T-helper 1 cell treated with Interleukin-12 subunit alpha and Interleukin-12 subunit beta and Interleukin-4 antibody, amounts not matched to agents 30 μg/mL and 1 μg/mL, for 36 hours (primary cell): Measurements from ENCODE around the gene MCM3AP.

ENCODE experiments used
- H3K27ac Mint-ChIP-seq: one replicate; pipeline ENCODE4 v1.8.0; 2021; ENCODE audit warnings: mild to moderate bottlenecking, mixed read lengths
- H3K27me3 Mint-ChIP-seq: one replicate; pipeline ENCODE4 v1.8.0; 2021; ENCODE audit warnings: low read depth, mixed read lengths
- H3K36me3 Mint-ChIP-seq: one replicate; pipeline ENCODE4 v1.8.0; 2021; ENCODE audit warnings: low read depth, mixed read lengths
- H3K4me1 Mint-ChIP-seq: one replicate; pipeline ENCODE4 v1.8.0; 2021; ENCODE audit warnings: low read depth, mixed read lengths
- H3K4me3 Mint-ChIP-seq: one replicate; pipeline ENCODE4 v1.8.0; 2021; ENCODE audit warnings: mild to moderate bottlenecking, moderate library complexity, mixed read lengths
- H3K9me3 Mint-ChIP-seq: one replicate; pipeline ENCODE4 v1.8.0; 2021; ENCODE audit warnings: mixed read lengths

MCM3AP gene

GRCh38 chr21:46273341-46273740 is 12.1 kb downstream of the MCM3AP start:
- no peak overlapping the region for H3K4me3 Mint-ChIP-seq
- H3K9me3 Mint-ChIP-seq: no peaks in the 10 kb centered on the region
- H3K36me3 Mint-ChIP-seq: peaks cover 43% of the 10 kb centered on the region
- peaks cover 2% of the 10 kb centered on the region for H3K4me1 Mint-ChIP-seq
- H3K27ac Mint-ChIP-seq: no peak overlapping the region
- no peaks in the 10 kb centered on the region for H3K27me3 Mint-ChIP-seq

- Mint-ChIP-seq H3K4me3 (no peak overlapping the region), H3K27me3 (no peaks in the 10 kb centered on the region), H3K27ac (no peak overlapping the region), H3K36me3 (peaks cover 50% of the 10 kb centered on the region), H3K9me3 (no peaks in the 10 kb centered on the region), H3K4me1 (no peaks in the 10 kb centered on the region)
Measured at GRCh38 chr21:46269466-46269865, 15.9 kb downstream of the MCM3AP start.

- H3K27me3 Mint-ChIP-seq: no peaks in the 10 kb centered on the region
- no peak overlapping the region for H3K4me3 Mint-ChIP-seq
- no peak overlapping the region for H3K27ac Mint-ChIP-seq
- no peaks in the 10 kb centered on the region for H3K9me3 Mint-ChIP-seq
- H3K4me1 Mint-ChIP-seq: no peaks in the 10 kb centered on the region
- H3K36me3 Mint-ChIP-seq: peaks cover 41% of the 10 kb centered on the region
Measured at GRCh38 chr21:46268371-46268770, 17.0 kb downstream of the MCM3AP start.

GRCh38 chr21:46266946-46267345 is 18.5 kb downstream of the MCM3AP start:
- Mint-ChIP-seq H3K4me3 (no peak overlapping the region), H3K36me3 (peaks cover 31% of the 10 kb centered on the region), H3K27ac (no peak overlapping the region), H3K27me3 (no peaks in the 10 kb centered on the region), H3K9me3 (no peaks in the 10 kb centered on the region), H3K4me1 (no peaks in the 10 kb centered on the region)

GRCh38 chr21:46265736-46266525 is 19.5 kb downstream of the MCM3AP start:
- Mint-ChIP-seq H3K4me3 (no peak overlapping the region), H3K36me3 (peaks cover 33% of the 10 kb centered on the region), H3K27me3 (no peaks in the 10 kb centered on the region), H3K4me1 (no peaks in the 10 kb centered on the region), H3K27ac (no peak overlapping the region), H3K9me3 (no peaks in the 10 kb centered on the region)

GRCh38 chr21:46264690-46265144 is 20.7 kb downstream of the MCM3AP start:
- no peak overlapping the region for H3K27ac Mint-ChIP-seq
- H3K4me3 Mint-ChIP-seq: no peak overlapping the region
- H3K27me3 Mint-ChIP-seq: no peaks in the 10 kb centered on the region
- H3K4me1 Mint-ChIP-seq: no peaks in the 10 kb centered on the region
- H3K36me3 Mint-ChIP-seq: peaks cover 32% of the 10 kb centered on the region
- H3K9me3 Mint-ChIP-seq: no peaks in the 10 kb centered on the region

- Mint-ChIP-seq H3K36me3 (peaks cover 31% of the 10 kb centered on the region), H3K9me3 (no peaks in the 10 kb centered on the region), H3K4me3 (no peak overlapping the region), H3K27ac (no peak overlapping the region), H3K27me3 (no peaks in the 10 kb centered on the region), H3K4me1 (no peaks in the 10 kb centered on the region)
Measured at GRCh38 chr21:46264046-46264689, 21.2 kb downstream of the MCM3AP start.

- Mint-ChIP-seq H3K36me3 (peaks cover 49% of the 10 kb centered on the region), H3K9me3 (no peaks in the 10 kb centered on the region), H3K4me1 (peaks cover 22% of the 10 kb centered on the region), H3K27me3 (no peaks in the 10 kb centered on the region), H3K27ac (peak overlapping the region; percentile 3), H3K4me3 (no peak overlapping the region)
Measured at GRCh38 chr21:46256501-46256994, 28.9 kb downstream of the MCM3AP start.

GRCh38 chr21:46255758-46256337 is 29.6 kb downstream of the MCM3AP start:
- Mint-ChIP-seq H3K36me3 (peaks cover 48% of the 10 kb centered on the region), H3K4me1 (peaks cover 25% of the 10 kb centered on the region), H3K9me3 (no peaks in the 10 kb centered on the region), H3K27me3 (no peaks in the 10 kb centered on the region), H3K27ac (no peak overlapping the region), H3K4me3 (no peak overlapping the region)

- no peaks in the 10 kb centered on the region for H3K27me3 Mint-ChIP-seq
- H3K4me1 Mint-ChIP-seq: peaks cover 32% of the 10 kb centered on the region
- H3K36me3 Mint-ChIP-seq: peaks cover 51% of the 10 kb centered on the region
- peak overlapping the region; percentile 92 for H3K27ac Mint-ChIP-seq
- no peaks in the 10 kb centered on the region for H3K9me3 Mint-ChIP-seq
- H3K4me3 Mint-ChIP-seq: no peak overlapping the region
Measured at GRCh38 chr21:46255166-46255565, 30.2 kb downstream of the MCM3AP start.

GRCh38 chr21:46254208-46254975 is 31.0 kb downstream of the MCM3AP start:
- Mint-ChIP-seq H3K4me1 (peaks cover 37% of the 10 kb centered on the region), H3K36me3 (peaks cover 57% of the 10 kb centered on the region), H3K9me3 (no peaks in the 10 kb centered on the region), H3K27ac (peak overlapping the region; percentile 92), H3K4me3 (no peak overlapping the region), H3K27me3 (no peaks in the 10 kb centered on the region)

GRCh38 chr21:46253610-46254124 is 31.7 kb downstream of the MCM3AP start:
- H3K4me1 Mint-ChIP-seq: peaks cover 37% of the 10 kb centered on the region
- H3K27ac Mint-ChIP-seq: peak overlapping the region; percentile 92
- no peaks in the 10 kb centered on the region for H3K9me3 Mint-ChIP-seq
- no peaks in the 10 kb centered on the region for H3K27me3 Mint-ChIP-seq
- H3K36me3 Mint-ChIP-seq: peaks cover 57% of the 10 kb centered on the region
- H3K4me3 Mint-ChIP-seq: peak overlapping the region; percentile 56

GRCh38 chr21:46252840-46253239 is 32.6 kb downstream of the MCM3AP start:
- no peak overlapping the region for H3K4me3 Mint-ChIP-seq
- no peaks in the 10 kb centered on the region for H3K27me3 Mint-ChIP-seq
- H3K4me1 Mint-ChIP-seq: peaks cover 37% of the 10 kb centered on the region
- H3K9me3 Mint-ChIP-seq: no peaks in the 10 kb centered on the region
- peak overlapping the region; percentile 31 for H3K27ac Mint-ChIP-seq
- H3K36me3 Mint-ChIP-seq: peaks cover 57% of the 10 kb centered on the region

GRCh38 chr21:46250146-46250725 is 35.2 kb downstream of the MCM3AP start:
- Mint-ChIP-seq H3K27ac (peak overlapping the region; percentile 72), H3K36me3 (peaks cover 57% of the 10 kb centered on the region)

More at GRCh38 chr21:46250146-46250725, 35.2 kb downstream of the MCM3AP start:
- H3K4me3 Mint-ChIP-seq: no peak overlapping the region
- H3K27me3 Mint-ChIP-seq: no peaks in the 10 kb centered on the region
- H3K9me3 Mint-ChIP-seq: no peaks in the 10 kb centered on the region
- peaks cover 37% of the 10 kb centered on the region for H3K4me1 Mint-ChIP-seq
